ENCODE measurements around the gene TFB1M. TPM values are rescaled to one million over a fixed set of nuclear protein-coding genes. Genes with fewer than 3 reads are reported as not detected.
"Not testable (repeated sequence)": the region's sequence is repeated elsewhere in the genome, so short reads cannot be mapped to it uniquely, and the experiment has no call there.

The TFB1M gene
- total RNA-seq (2014; rRNA removed; shearing (Covaris generic)): 8.4 and 15.6 TPM in 2 replicates

DNA sequence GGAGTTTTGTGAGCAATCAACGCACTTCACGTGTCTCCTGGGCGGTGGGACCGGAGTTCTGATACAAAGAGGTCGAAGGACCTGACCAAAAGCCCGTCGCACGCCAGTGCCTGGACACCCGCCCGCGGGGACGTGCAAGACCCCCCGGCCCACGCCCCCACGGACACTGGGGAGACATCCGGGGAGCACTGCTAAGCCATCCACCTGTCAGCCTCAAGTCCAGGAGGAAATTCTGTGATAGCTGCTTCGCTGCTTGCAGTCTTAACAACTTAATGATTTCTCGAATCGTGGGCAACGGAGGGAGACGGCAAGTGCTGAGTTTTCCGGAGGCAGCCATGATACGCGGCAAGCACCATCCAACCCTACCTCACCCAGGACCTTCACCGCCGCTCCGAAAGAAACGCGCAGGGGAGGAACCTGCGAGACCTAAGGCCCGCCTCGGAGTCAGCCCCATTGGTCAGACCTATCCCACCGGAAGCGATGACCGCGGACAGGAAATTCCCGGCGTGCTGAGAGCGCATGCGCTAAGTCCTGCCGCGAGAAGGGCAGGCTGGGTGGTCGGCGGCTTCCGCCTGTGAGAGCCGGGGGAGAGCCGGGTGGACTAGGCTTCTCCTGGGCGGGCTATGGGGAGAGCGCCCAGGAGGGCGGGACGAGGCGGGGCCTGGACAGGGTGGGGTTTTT, at the start of gene TFB1M:
Gene TFB1M (minus strand): TSS at position 393 of the 681 bp plus-strand sequence. CDS start 56 bp downstream, at position 337.
- DNase-seq (ENCODE audit: low spot score): peak; percentile 96

DNA sequence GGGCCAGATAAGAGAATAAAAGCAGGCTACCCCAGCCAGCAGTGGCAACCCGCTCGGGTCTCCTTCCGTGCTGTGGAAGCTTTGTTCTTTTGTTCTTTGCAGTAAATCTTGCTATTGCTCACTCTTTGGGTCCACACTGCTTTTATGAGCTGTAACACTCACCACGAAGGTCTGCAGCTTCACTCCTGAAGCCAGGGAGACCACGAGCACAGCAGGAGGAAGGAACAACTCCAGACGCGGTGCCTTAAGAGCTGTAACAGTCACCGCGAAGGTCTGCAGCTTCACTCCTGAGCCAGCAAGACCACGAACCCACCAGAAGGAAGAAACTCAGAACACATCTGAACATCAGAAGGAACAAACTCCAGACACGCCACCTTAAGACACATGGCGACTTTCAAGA, 49.7 kb upstream of the TFB1M start:
- DNase-seq (ENCODE audit: low spot score): not testable (repeated sequence)

DNA sequence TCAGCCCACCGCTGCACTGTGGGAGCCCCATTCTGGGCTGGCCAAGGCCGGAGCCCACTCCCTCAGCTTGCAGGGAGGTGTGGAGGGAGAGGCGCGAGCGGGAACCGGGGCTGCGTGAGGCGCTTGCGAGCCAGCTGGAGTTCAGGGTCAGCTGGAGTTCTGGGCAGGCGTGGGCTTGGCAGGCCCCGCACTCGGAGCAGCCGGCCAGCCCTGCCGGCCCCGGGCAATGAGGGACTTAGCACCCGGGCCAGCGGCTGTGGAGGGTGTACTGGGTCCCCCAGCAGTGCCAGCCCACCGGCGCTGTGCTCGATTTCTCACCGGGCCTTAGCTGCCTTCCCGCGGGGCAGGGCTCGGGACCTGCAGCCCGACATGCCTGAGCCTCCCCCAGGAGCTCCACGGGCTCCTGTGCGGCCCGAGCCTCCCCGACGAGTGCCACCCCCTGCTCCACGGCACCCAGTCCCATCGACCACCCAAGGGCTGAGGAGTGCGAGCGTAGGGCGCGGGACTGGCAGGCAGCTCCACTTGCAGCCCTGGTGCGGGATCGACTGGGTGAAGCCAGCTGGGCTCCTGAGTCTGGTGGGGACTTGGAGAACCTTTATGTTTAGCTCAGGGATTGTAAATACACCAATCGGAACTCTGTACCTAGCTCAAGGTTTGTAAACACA, 48.8 kb upstream of the TFB1M start:
- DNase-seq (ENCODE audit: low spot score): not testable (repeated sequence)

DNA sequence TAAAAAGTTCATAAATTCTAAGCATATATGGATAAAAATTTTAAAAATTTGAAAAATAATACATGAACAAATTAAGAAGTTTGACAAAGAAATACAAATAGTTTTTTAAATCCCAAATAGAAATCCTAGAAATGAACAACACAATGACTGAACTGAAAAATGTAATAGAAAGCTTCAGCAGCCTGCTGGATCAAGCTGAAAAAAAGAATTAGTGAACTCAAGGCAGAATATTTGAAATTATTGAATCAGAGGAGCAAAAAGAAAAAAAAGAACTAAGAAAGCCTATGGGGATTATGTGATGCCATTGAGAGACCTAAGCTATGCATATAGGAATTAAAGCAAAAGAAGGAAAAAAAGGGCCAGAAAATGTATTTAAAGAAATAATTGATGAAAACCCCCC, 39.9 kb upstream of the TFB1M start:
- DNase-seq (ENCODE audit: low spot score): no peak

DNA sequence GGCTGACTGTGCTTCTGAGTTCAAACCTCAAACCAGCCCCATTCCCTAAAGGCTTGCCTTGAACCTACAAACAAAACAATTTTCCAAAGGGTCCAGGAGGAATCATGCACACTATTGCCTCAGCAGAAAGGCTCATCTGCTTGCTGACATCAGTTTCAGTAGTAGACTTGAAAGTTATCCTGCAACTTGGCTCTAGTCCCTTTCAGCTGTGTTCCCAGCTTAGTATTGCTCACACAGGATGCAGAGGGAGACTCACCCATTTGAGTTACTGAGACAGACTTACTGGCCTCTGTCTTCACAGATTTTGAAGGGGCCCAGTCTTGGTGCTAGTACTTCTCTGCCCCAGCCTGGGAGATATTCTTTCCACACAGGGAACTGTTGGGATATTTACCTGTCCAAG, 38.5 kb upstream of the TFB1M start:
- no peak for DNase-seq (ENCODE audit: low spot score)

DNA sequence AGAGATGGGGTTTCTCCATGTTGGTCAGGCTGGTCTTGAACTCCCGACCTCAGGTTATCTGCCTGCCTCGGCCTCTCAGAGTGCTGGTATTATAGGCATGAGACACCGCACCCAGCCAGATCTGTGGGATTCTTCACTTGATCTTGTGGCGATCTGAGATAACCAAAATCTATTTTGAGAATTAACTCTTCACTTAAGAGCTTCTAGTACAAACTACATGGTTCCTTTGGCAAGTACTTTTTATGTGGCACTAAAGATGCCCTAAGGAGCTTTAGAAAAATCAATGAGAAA, 37.8 kb upstream of the TFB1M start:
- no peak for DNase-seq (ENCODE audit: low spot score)

DNA sequence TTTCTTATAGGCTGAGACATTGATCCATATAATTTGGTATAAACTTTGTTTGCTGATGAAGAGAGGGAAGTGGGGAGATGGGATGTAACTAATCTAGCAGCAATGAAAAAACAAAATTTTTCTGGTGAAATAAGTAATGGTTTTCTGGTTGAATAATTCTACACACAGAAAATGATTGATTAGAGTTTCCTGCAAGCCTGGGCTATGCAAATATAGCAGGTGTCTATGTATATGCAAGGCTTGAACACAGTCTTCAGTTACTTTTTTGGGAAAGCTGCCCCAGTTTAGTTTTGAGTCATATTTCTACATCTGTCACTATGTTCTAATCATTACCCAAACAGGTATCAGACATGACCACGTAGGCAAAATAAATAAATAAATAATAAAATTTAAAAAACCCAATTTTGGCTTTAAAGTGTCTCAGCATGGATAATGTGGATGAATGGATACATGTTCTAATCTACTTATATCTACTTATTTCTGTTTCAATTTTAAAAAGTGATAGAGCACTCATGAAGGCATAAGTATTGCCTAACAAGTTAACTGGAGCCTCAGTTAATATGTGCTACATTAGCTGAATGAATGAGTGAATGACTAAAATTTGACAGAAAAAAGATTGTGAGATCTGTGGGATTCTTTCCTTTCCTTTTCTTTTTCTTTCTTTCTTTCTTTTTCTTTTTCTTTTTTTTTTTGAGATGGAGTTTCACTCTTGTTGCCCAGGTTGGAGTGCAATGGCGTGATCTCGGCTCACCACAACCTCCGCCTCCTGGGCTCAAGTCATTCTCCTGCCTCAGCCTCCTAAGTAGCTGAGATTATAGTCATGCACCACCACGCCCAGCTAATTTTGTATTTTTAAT, 37.2 kb upstream of the TFB1M start:
- no peak for DNase-seq (ENCODE audit: low spot score)

DNA sequence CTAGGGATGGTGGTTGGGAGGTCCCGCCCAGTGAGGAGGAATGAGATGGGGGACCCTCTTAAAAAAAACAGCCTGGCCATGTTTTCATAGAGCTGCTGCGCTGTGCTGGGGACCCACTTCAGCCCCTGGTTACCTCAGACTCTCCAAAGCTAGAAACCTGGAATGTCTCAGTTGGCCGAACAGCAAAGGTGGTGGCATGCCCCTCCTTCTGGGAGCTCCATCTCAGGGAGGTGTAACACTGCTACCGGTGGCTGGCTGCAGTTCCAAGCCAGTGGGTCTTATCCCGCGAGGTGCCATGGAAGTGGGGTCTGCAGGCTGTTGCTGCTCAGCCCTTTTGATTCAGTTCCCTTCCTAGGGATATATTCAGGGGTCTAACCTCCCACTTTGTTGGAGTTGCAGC, 35.7 kb upstream of the TFB1M start:
- no peak for DNase-seq (ENCODE audit: low spot score)

DNA sequence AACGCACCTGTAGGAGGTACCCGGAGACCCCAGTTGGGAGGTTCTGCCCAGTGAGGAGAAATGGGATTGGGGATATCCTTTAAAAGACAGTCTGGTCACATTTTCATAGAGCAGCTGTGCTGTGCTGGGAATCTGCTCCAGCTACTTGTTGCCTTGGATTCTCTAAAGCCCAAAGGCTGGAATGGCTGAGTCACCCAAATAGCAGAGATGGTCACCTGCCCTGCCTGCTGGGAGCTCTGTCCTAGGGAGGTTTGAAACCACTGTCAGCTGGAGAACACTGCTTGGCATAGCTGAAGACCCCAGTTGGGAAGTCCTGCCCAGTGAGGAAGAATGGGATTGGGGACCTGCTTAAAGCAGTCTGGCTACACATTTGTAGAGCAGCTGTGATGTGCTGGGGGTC, 34.8 kb upstream of the TFB1M start:
- DNase-seq (ENCODE audit: low spot score): no peak

DNA sequence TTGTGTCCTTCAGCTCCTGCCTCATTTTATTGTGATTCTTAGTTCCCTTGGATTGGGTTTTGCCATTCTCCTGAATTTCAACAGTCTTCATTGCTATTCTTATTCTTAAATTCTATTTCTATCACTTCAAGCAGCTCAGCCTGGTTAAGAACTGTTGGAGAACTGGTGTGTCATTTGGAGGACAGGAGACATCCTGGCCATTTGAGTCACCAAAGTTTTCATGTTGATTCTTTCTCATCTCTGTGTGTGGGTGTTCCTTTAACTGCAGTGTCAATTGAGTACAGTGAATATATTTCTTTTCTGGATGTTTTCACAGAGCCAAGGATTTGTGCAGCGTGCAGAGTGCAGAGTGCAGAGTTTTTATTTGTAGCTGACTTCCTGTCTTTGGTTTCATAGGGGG, 33.5 kb upstream of the TFB1M start:
- DNase-seq (ENCODE audit: low spot score): no peak

DNA sequence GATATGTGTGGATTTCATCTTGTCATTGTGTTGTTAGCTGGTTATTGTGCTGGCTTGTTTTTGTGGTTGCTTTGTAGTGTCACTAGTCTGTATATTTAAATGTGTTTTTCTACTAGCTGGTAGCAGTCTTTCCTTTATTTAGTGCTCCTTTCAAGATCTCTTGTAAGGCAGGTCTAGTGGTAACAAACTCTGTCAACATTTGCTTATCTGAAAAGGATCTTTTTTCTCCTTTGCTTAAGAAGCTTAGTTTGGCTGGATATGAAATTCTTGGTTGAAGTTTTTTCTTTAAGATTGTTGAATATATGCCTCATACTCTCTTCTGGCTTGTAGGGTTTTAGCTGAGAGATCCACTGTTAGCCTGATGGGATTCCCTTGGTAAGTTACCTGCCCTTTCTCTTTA, 32.7 kb upstream of the TFB1M start:
- no peak for DNase-seq (ENCODE audit: low spot score)

DNA sequence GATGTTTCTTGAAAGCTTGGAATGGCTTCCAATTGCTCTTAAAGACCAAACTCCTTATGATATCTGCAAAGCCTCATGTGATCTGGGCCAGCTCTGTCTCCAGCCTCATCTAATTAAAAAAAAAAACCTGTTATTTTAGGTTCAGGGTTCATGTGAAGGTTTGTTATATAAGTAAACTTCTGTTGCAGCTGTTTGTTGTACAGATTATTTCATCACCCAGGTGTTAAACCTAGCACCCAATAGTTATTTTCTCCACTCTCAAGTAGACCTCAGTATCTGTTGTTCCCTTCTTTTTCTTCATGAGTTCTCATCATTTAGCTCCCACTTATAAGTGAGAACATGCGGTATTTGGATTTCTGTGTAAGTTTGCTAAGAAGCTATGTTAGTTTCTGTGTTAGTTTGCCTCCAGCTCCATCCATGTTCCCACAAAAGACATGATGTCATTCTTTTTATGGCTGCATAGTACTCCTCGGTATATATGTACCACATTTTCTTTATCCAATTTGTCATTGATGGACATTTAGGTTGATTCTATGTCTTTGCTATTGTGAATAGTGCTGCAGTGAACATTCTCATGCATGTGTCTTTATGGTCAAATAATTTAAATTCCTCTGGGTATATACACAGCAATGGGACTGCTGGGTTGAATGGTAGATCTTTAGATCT, 30.2 kb upstream of the TFB1M start:
- DNase-seq (ENCODE audit: low spot score): no peak

DNA sequence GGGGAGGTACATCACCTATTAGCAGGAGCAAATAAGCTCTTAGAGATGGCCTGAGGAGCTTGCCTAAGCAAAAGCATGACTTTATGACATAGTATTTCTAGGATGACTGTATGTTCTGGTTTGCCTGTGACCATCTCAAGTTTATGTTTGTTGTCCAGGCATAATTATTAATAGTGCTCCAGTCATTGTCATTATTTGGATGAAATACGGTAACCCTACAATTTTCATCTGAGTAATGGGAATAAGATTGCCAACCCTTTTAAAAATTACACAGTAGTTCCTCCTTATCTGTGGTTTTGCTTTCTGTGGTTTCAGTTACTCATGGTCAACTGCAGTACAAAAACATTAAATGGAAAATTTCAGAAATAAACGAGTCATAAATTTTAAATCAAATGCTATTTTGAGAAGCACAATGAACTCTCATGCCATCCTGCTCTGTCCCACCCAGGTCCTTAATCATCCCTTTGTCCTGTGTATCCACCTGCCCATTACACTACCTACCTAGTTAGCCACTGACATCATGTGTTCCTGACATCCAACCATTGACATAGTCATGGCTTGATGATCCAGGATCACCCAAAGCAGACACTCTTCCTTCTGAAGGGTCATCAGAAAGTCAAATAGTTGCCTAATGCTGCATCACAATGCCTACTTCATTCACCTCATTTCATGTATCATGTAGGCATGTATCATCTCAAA, 27.0 kb upstream of the TFB1M start:
- peak; percentile 11 for DNase-seq (ENCODE audit: low spot score)

DNA sequence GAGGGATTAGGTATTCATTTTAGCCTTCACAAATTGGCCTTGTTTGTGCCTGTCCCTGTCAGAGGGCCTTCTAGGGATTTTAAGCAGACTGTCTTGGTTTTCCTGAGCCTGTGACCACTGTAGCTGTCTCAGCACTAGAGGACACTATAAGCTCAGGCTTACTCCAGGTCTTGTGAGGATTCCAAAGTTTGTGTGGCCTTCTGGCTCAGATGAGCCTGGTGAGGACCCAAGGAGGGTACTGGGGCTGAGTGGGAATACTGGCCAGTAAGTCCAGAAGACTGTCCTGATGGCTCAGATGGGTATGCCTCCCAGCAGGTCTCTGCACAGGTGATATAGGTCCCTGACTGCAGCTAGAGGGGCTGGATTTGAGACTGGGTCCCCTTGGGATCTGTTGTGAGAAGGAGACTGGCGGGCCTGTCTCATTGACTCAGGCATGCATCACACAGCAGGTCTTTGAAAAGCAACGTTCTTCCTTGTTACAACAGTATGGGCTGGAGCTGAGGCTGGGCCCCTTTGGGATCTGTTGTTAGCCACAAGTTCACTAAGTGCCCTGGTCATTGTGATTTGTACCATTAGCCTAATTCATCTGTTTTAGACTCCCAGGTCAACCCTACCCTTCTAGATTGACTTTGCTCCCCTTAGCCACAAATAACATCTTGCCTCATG, 26.3 kb upstream of the TFB1M start:
- DNase-seq (ENCODE audit: low spot score): peak; percentile 16

DNA sequence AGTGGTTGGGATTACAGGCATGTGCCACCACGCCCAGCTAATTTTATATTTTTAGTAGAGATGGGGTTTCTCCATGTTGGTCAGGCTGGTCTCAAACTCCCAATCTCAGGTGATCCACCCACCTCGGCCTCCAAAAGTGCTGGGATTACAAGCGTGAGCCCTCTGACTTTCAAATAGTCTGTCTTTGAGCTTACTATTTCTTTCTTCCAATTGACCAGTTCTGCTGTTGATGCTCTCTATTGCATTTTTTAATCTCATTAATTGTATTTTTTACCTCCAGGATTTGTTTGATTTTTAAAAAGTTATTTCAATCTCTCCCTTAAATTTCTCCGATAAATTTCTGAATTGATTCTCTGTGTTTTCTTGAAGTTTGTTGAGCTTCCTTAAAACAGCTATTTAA, 25.6 kb upstream of the TFB1M start:
- DNase-seq (ENCODE audit: low spot score): not testable (repeated sequence)

DNA sequence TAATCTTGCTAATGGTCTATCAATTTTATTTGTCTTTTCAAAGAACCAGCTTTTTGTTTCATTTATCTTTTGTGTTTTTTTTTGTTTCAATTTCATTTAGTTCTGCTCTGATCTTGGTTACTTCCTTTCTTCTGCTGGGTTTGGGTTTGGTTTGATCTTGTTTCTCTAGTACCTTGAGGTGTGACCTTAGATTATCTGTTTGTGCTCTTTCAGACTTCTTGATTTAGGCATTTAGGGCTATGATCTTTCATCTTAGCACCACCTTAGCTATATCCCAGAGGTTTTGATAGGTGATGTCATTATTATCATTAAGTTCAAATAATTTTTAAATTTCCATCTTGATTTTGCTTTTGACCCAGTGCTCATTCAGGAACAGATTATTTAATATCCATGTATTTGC, 24.0 kb upstream of the TFB1M start:
- DNase-seq (ENCODE audit: low spot score): not testable (repeated sequence)

DNA sequence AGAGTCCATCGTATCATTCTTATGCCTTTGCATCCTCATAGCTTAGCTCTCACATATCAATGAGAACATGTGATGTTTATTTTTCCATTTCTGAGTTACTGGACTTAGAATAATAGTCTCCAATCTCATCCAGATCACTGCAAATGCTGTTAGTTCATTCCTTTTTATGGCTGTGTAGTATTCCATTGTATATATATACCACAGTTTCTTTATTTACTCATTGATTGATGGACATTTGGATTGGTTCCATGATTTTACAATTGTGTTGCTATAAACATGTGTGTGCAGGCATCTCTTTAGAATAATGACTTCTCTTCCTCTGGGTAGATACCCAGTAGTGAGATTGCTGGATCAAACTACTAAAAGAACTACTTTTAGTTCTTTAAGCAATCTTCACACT, 21.0 kb upstream of the TFB1M start:
- no peak for DNase-seq (ENCODE audit: low spot score)

DNA sequence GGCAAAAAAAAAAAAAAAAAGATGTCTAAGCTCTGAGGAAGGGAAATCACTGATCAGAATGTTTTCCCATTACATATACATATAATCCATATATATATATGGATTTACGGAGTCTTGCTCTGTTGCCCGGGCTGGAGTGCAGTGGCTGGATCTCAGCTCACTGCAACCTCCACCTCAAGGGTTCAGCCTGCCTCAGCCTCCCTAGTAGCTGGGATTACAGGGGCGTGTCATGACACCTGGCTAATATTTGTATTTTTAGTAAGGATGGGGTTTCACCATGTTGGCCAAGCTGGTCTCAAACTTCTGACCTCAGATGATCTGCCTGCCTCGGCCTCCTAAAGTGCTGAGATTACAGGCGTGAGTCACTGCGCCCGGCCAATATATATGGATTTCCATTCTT, 19.8 kb upstream of the TFB1M start:
- not testable (repeated sequence) for DNase-seq (ENCODE audit: low spot score)

DNA sequence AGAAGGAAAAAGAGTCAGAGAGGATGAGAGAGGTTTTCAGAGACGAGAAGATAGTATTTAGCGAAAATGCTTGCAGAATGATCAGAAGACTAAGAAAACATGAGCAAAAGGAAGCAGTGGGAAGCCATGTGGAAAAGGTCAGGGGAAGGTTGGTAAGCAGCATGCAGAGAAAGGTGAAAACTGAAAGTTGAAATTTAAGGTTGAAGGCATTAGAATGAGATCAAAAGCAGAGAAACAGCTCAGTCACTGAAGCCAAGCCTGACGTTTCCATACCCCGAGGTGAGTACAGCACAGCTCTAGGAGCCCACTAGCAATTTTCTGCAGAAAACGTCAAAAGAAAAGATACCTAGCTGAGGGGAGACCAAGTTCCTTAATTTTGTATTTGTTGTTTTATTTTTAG, 19.1 kb upstream of the TFB1M start:
- DNase-seq (ENCODE audit: low spot score): no peak

DNA sequence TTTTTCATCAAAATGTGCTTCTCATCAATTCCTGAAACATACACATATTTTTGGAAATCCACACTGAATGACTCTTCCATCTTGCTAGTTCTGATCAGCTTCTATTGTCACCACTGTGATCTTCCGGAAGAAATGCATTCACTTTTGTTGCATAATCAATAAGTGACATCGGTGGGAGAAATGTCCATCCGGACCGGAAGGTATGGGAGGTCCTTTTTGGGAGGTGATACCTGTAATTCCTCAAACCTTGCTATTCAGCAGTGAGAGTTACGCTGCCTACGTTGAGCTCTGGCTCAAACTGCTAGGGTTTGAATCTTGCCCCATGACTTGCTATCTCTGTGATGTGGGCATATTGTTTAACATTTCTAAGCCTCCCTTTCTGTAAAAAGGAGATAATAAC, 16.6 kb upstream of the TFB1M start:
- DNase-seq (ENCODE audit: low spot score): no peak

DNA sequence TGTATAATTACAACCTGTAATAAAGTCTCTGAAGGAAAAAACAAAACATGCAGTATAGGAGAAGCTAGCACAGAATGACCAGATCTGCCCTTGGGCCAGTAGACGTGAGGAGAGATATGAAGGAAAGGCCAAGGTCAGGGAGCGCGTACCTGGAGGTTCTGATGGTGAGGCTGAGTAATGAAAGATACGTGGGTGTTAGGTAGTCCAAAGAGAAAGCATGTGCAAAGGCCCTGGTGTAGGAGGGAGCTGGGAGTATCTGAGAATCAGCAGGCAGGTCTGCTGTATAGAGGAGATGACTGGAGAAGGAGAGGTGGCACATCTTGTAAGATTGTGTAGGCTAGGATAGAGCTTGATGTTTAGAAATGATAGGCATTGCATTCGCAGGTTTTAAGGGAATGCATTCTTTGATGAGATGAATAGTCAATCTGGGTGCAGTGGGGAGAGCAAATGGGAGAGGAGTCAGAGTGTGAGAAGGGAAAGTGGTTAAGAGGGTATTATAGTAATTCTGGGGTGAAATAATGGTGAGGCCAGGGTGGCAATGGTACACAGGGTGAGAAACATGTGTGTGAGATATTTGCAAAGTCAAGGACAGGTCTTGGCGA, 15.9 kb upstream of the TFB1M start:
- no peak for DNase-seq (ENCODE audit: low spot score)

Measured in H4 (cell line).